Left colon (tissue), 2 donors: Measurements from ENCODE around the gene MARK4. TPM values are rescaled to one million over a fixed set of nuclear protein-coding genes. Genes with fewer than 3 reads are reported as not detected.

Source experiments
- ATAC-seq: fragments of 200-7000 bp; cut with Tn5 transposase; one replicate; pipeline ENCODE4 v1.9.1; 2020; ENCODE audit warnings: mild to moderate bottlenecking, moderate library complexity
- DNase-seq, 2 donors: peaks; one replicate each; pipeline ENCODE4 v3.0.0-alpha.2; 2020
- intact Hi-C, 2 donors: fragments of 100-400 bp; cut with DNase I in 1 of 2; cut with micrococcal nuclease in 1 of 2; formaldehyde crosslinking; loops; one replicate each; pipeline versions ENCODE4 v1.11.2 to v1.14.0; 2022; cut with DNase I, micrococcal nuclease
- total RNA-seq, 2 donors: library from RNA; stranded (reverse); fragmentation: NEBNext Ultra II Directional; extraction: Animal tissue kit (Norgen Biotek cat#: 25700); gene quantifications; one replicate each; pipeline ENCODE4 v1.2.1, GENCODE V29; 2021
- donor health status: DM: no; HTN: no; CAD: no.
- donor health status: DM: yes; HTN: yes; CAD: no.

MARK4 gene
- total RNA-seq, 2 donors from 2014 or later = 18.0 to 24.7 TPM

GRCh38 chr19:45348367-45349125, 97.5 kb downstream of the MARK4 start:
- no peak for ATAC-seq
- intact Hi-C loops = no loop called here
- DNase-seq = no peak

- intact Hi-C loops = no loop called here
- DNase-seq (no peak), ATAC-seq (no peak)
These were observed 98.0 kb downstream of the MARK4 start for GRCh38 chr19:45349126-45349415.

- ATAC-seq (no peak), DNase-seq (no peak)
- intact Hi-C loops = no loop called here
These were observed 98.4 kb downstream of the MARK4 start for GRCh38 chr19:45349430-45349941.

GRCh38 chr19:45350477-45351058, 99.5 kb downstream of the MARK4 start:
- intact Hi-C loops = no loop called here
- no peak for DNase-seq
- ATAC-seq = no peak

- no peak for DNase-seq
- no peak for ATAC-seq
- intact Hi-C loops = no loop called here
These were observed 100.4 kb downstream of the MARK4 start for GRCh38 chr19:45351401-45351952.

- DNase-seq (no peak), ATAC-seq (no peak)
- intact Hi-C loops = no loop called here
These were observed 101.0 kb downstream of the MARK4 start for GRCh38 chr19:45352062-45352461.

GRCh38 chr19:45352471-45352870, 101.4 kb downstream of the MARK4 start:
- intact Hi-C loops = no loop called here
- ATAC-seq (no peak), DNase-seq (no peak)

GRCh38 chr19:45352914-45353796, 102.1 kb downstream of the MARK4 start:
- no peak for ATAC-seq
- intact Hi-C loops = no loop called here
- no peak for DNase-seq

- DNase-seq (no peak), ATAC-seq (no peak)
- intact Hi-C loops = no loop called here
These were observed 103.3 kb downstream of the MARK4 start for GRCh38 chr19:45354241-45354842.

Other genes with a start within 250 kb of the MARK4 start
- gene RELB, start 249.8 kb upstream of the MARK4 start, total RNA-seq = 10 to 100 TPM; 11.8 to 40.9 TPM
- gene CLASRP, start 212.2 kb upstream of the MARK4 start, total RNA-seq = 10 to 100 TPM; 65.3 to 92.8 TPM
- 1 to 10 TPM; 4.0 to 6.1 TPM for gene ZNF296, start 174.8 kb upstream of the MARK4 start, total RNA-seq
- gene GEMIN7, start 172.0 kb upstream of the MARK4 start, total RNA-seq = 10 to 100 TPM; 18.1 to 22.8 TPM
- 10 to 100 TPM; 31.6 to 33.1 TPM for gene PPP1R37, start 158.1 kb upstream of the MARK4 start, total RNA-seq
- gene NKPD1, start 90.3 kb upstream of the MARK4 start, total RNA-seq = under 1 TPM; 0.08 to 0.15 TPM
- 10 to 100 TPM; 45.0 to 46.9 TPM for gene TRAPPC6A, start 73.0 kb upstream of the MARK4 start, total RNA-seq
- gene BLOC1S3, start 72.5 kb upstream of the MARK4 start, total RNA-seq = 10 to 100 TPM; 11.2 to 13.5 TPM
- 1 to 10 TPM; 1.3 to 1.4 TPM for gene EXOC3L2, start 5.9 kb upstream of the MARK4 start, total RNA-seq
- under 1 TPM in 1 of 2 donors, not detected in 1; 0.50 TPM for gene CKM, start 71.6 kb downstream of the MARK4 start, total RNA-seq
- not detected for gene KLC3, start 89.5 kb downstream of the MARK4 start, total RNA-seq
- gene ERCC2, start 119.3 kb downstream of the MARK4 start, total RNA-seq = 10 to 100 TPM in 1 of 2 donors, 1 to 10 TPM in 1; 8.7 to 13.4 TPM
- 10 to 100 TPM; 34.1 to 35.0 TPM for gene PPP1R13L, start 153.8 kb downstream of the MARK4 start, total RNA-seq
- 1 to 10 TPM; 3.0 to 3.2 TPM for gene POLR1G, start 155.4 kb downstream of the MARK4 start, total RNA-seq
- gene ERCC1, start 172.6 kb downstream of the MARK4 start, total RNA-seq = 10 to 100 TPM; 37.1 to 43.6 TPM
- gene FOSB, start 216.7 kb downstream of the MARK4 start, total RNA-seq = 10 to 100 TPM in 1 of 2 donors, 1 to 10 TPM in 1; 4.4 to 46.0 TPM
- 1 to 10 TPM; 3.4 to 6.1 TPM for gene RTN2, start 245.8 kb downstream of the MARK4 start, total RNA-seq
- gene PPM1N, start 247.2 kb downstream of the MARK4 start, total RNA-seq = 1 to 10 TPM in 1 of 2 donors, under 1 TPM in 1; 0.37 to 1.6 TPM